ENCODE results near the gene ASCL4. TPM values are rescaled to one million over a fixed set of nuclear protein-coding genes. Genes with fewer than 3 reads are reported as not detected.

ASCL4 gene
- total and polyA plus RNA-seq, 2 donors (not counting 1 experiment from before 2014, with no cell fraction given) = not detected

DNA sequence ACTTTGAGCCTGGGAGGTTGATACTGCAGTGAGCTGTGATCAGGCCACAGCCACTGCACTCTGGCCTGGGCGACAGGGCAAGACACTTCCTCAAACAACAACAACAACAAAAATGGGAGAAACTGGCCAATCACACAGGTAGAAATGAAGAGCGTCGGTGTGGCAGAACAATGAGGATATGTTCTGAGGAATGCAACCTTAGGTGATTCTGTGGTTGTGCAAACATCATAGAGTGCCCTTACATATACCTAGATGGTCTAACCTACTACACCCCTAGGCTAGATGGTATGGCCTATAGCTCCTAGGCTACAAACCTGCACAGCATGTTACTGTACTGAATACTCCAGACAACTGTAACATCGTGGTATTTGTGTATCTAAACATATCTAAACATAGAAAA lies 9.9 kb upstream of the ASCL4 start:
- no peak overlapping the region for H3K27ac ChIP-seq (ENCODE audit: low read length in 2 of 2)
- peaks cover 0 to under 1% of the 10 kb centered on the region in 2 experiments for H3K36me3 ChIP-seq (replicated peaks in 1 of 2; ENCODE audit: control extremely low read depth in 1 of 2, control insufficient read depth in 1 of 2, extremely low read depth in 1 of 2, insufficient read depth in 2 of 2, low read length in 1 of 2)
- H3K27me3 ChIP-seq (replicated peaks in 1 of 4; ENCODE audit: control extremely low read depth in 1 of 4, control insufficient read depth in 3 of 4, insufficient read depth in 4 of 4, low read length in 3 of 4) = peaks cover 0 to 4% (median 0%) of the 10 kb centered on the region in 4 experiments
- no peaks in the 10 kb centered on the region for H3K9me3 Mint-ChIP-seq (ENCODE audit: insufficient read depth)
- no peak overlapping the region for H3K4me2 ChIP-seq (replicated peaks; ENCODE audit: low read depth, low read length, poor library complexity, severe bottlenecking)
- no CpG with 5 or more reads among the region's 4 CpGs for WGBS (ENCODE audit: insufficient coverage)
- H3K4me3 ChIP-seq (ENCODE audit: control extremely low read depth in 1 of 5, extremely low read depth in 1 of 5, insufficient read depth in 1 of 5, low read depth in 2 of 5, low read length in 4 of 5) = no peak overlapping the region
- peaks cover 0 to 4% (median 0%) of the 10 kb centered on the region in 3 donors for H3K9me3 ChIP-seq (ENCODE audit: control extremely low read depth in 1 of 3, control insufficient read depth in 2 of 3, insufficient read depth in 1 of 3, low read length in 2 of 3)
- peaks cover 13 to 15% of the 10 kb centered on the region in 2 donors for H3K4me1 ChIP-seq (ENCODE audit: control insufficient read depth in 2 of 2, insufficient read depth in 2 of 2, low read length in 2 of 2)
- H3K9ac ChIP-seq (ENCODE audit: low read length) = no peak overlapping the region
- no peak for ATAC-seq (ENCODE audit: low read depth)
- DNase-seq = no peak
- TF ChIP-seq EZH2 (IDR thresholded peaks at IDR 0.05; ENCODE audit: borderline replicate concordance, insufficient read depth, low read depth, low read length, poor library complexity, severe bottlenecking) = no peak
- TF ChIP-seq, protein P1, sequence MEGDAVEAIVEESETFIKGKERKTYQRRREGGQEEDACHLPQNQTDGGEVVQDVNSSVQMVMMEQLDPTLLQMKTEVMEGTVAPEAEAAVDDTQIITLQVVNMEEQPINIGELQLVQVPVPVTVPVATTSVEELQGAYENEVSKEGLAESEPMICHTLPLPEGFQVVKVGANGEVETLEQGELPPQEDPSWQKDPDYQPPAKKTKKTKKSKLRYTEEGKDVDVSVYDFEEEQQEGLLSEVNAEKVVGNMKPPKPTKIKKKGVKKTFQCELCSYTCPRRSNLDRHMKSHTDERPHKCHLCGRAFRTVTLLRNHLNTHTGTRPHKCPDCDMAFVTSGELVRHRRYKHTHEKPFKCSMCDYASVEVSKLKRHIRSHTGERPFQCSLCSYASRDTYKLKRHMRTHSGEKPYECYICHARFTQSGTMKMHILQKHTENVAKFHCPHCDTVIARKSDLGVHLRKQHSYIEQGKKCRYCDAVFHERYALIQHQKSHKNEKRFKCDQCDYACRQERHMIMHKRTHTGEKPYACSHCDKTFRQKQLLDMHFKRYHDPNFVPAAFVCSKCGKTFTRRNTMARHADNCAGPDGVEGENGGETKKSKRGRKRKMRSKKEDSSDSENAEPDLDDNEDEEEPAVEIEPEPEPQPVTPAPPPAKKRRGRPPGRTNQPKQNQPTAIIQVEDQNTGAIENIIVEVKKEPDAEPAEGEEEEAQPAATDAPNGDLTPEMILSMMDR (IDR thresholded peaks at IDR 0.05) = no peak
- H2AFZ ChIP-seq (ENCODE audit: insufficient read depth, low read depth, low read length, poor library complexity, severe bottlenecking) = no peak overlapping the region
- no peak overlapping the region for H3K27ac Mint-ChIP-seq
- peaks cover 7% of the 10 kb centered on the region for H4K20me1 ChIP-seq (ENCODE audit: control insufficient read depth, insufficient read depth, low read length, poor library complexity, severe bottlenecking)
- intact Hi-C loops (cut with micrococcal nuclease) = no loop called here
- no peak overlapping the region for H3K4me3 Mint-ChIP-seq
- peaks cover 14% of the 10 kb centered on the region for H3K4me1 Mint-ChIP-seq
- POLR2A ChIA-PET = no interaction called here
- H3K79me2 ChIP-seq (ENCODE audit: control insufficient read depth, insufficient read depth, low read length) = peaks cover 10% of the 10 kb centered on the region
- CTCF ChIA-PET = no interaction called here
- no peaks in the 10 kb centered on the region for H3K27me3 Mint-ChIP-seq

DNA sequence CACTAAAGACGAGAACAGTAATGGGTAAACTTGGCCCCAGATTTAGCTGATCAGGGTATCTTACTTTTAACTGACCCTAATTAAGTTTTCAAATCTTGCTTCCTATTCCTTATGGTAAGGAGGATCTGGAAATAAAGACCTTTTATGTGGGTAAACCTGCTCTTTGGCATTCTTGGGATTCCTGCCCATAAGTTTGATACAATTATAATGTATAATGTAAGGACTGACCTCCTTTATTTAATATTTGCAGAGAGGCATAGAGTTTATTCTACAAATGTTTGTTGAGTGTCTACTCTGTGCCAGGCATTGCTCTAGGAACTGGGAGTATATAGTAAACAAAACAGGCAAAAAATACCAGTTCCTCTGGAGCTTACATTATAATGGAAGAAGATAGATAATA lies 9.2 kb upstream of the ASCL4 start:
- H3K27ac Mint-ChIP-seq = no peak overlapping the region
- no peak overlapping the region for H3K4me2 ChIP-seq (replicated peaks; ENCODE audit: low read depth, low read length, poor library complexity, severe bottlenecking)
- DNase-seq (no peak), ATAC-seq (ENCODE audit: low read depth) (no peak)
- no CpG with 5 or more reads among the region's 1 CpG for WGBS (ENCODE audit: insufficient coverage)
- intact Hi-C loops (cut with micrococcal nuclease) = no loop called here
- ChIA-PET POLR2A (no interaction called here), CTCF (no interaction called here)
- H3K4me3 Mint-ChIP-seq = no peak overlapping the region
- H3K4me1 Mint-ChIP-seq = peaks cover 8% of the 10 kb centered on the region
- H3K27me3 Mint-ChIP-seq = peaks cover 2% of the 10 kb centered on the region
- H3K79me2 ChIP-seq (ENCODE audit: control insufficient read depth, insufficient read depth, low read length) = peaks cover 4% of the 10 kb centered on the region
- no peak for TF ChIP-seq EZH2 (IDR thresholded peaks at IDR 0.05; ENCODE audit: borderline replicate concordance, insufficient read depth, low read depth, low read length, poor library complexity, severe bottlenecking)
- TF ChIP-seq, protein P1 (IDR thresholded peaks at IDR 0.05) = no peak
- H3K9ac ChIP-seq (ENCODE audit: low read length) = no peak overlapping the region
- no peaks in the 10 kb centered on the region for H3K36me3 ChIP-seq (replicated peaks in 1 of 2; ENCODE audit: control extremely low read depth in 1 of 2, control insufficient read depth in 1 of 2, extremely low read depth in 1 of 2, insufficient read depth in 2 of 2, low read length in 1 of 2)
- no peak overlapping the region for H3K4me3 ChIP-seq (ENCODE audit: control extremely low read depth in 1 of 5, extremely low read depth in 1 of 5, insufficient read depth in 1 of 5, low read depth in 2 of 5, low read length in 4 of 5)
- no peaks in the 10 kb centered on the region for H3K9me3 Mint-ChIP-seq (ENCODE audit: insufficient read depth)
- no peak overlapping the region for H2AFZ ChIP-seq (ENCODE audit: insufficient read depth, low read depth, low read length, poor library complexity, severe bottlenecking)
- H3K27me3 ChIP-seq (replicated peaks in 1 of 4; ENCODE audit: control extremely low read depth in 1 of 4, control insufficient read depth in 3 of 4, insufficient read depth in 4 of 4, low read length in 3 of 4) = peaks cover 0 to 4% (median 0%) of the 10 kb centered on the region in 4 experiments
- H3K4me1 ChIP-seq (ENCODE audit: control insufficient read depth in 2 of 2, insufficient read depth in 2 of 2, low read length in 2 of 2) = peaks cover 6 to 8% of the 10 kb centered on the region in 2 donors
- H4K20me1 ChIP-seq (ENCODE audit: control insufficient read depth, insufficient read depth, low read length, poor library complexity, severe bottlenecking) = peaks cover under 1% of the 10 kb centered on the region
- H3K27ac ChIP-seq (ENCODE audit: low read length in 2 of 2) = no peak overlapping the region
- H3K9me3 ChIP-seq (ENCODE audit: control extremely low read depth in 1 of 3, control insufficient read depth in 2 of 3, insufficient read depth in 1 of 3, low read length in 2 of 3) = peaks cover 0 to 4% (median 0%) of the 10 kb centered on the region in 3 donors

Measured in B cell (primary cell).